GM19035 (cell line): ENCODE measurements around the gene APCDD1L.

Experiments used
- ATAC-seq: cut with Tn5 transposase; IDR thresholded peaks from one replicate; pipeline ENCODE4 v1.9.1; 2021; ENCODE audit not compliant: unreplicated experiment

The APCDD1L gene

GRCh38 chr20:58467572-58468527 is 47.3 kb downstream of the APCDD1L start:
- ATAC-seq: no peak

GRCh38 chr20:58466729-58467571 is 48.2 kb downstream of the APCDD1L start:
- no peak for ATAC-seq

GRCh38 chr20:58466095-58466708 is 49.0 kb downstream of the APCDD1L start:
- ATAC-seq: no peak

GRCh38 chr20:58464838-58465237 is 50.4 kb downstream of the APCDD1L start:
- ATAC-seq: no peak

GRCh38 chr20:58463256-58463655 is 51.9 kb downstream of the APCDD1L start:
- ATAC-seq: no peak

GRCh38 chr20:58461899-58462298 is 53.3 kb downstream of the APCDD1L start:
- ATAC-seq: no peak

GRCh38 chr20:58461104-58461503 is 54.1 kb downstream of the APCDD1L start:
- no peak for ATAC-seq

GRCh38 chr20:58459058-58459750 is 56.0 kb downstream of the APCDD1L start:
- peak; percentile 20 for ATAC-seq

GRCh38 chr20:58458342-58459057 is 56.7 kb downstream of the APCDD1L start:
- peak; percentile 98 for ATAC-seq

GRCh38 chr20:58457083-58457695 is 58.0 kb downstream of the APCDD1L start:
- ATAC-seq: no peak

- ATAC-seq: no peak
Observed at GRCh38 chr20:58454460-58454859, 60.7 kb downstream of the APCDD1L start.

- ATAC-seq: no peak
Observed at GRCh38 chr20:58453391-58453790, 61.8 kb downstream of the APCDD1L start.

GRCh38 chr20:58452667-58453255 is 62.4 kb downstream of the APCDD1L start:
- ATAC-seq: no peak

- ATAC-seq: peak; percentile 63
Observed at GRCh38 chr20:58450254-58450653, 64.9 kb downstream of the APCDD1L start.

GRCh38 chr20:58449681-58450221 is 65.4 kb downstream of the APCDD1L start:
- ATAC-seq: no peak

GRCh38 chr20:58448958-58449357 is 66.2 kb downstream of the APCDD1L start:
- no peak for ATAC-seq

- ATAC-seq: no peak
Observed at GRCh38 chr20:58447511-58448391, 67.4 kb downstream of the APCDD1L start.

- no peak for ATAC-seq
Observed at GRCh38 chr20:58446960-58447265, 68.3 kb downstream of the APCDD1L start.
